Thoracic aorta (tissue), 2 donors: ENCODE data around the gene TESK1. TPM values are rescaled to one million over a fixed set of nuclear protein-coding genes. Genes with fewer than 3 reads are reported as not detected.
A peak's percentile ranks its signal among the peaks of the same experiment; 100 is the strongest.
"Not testable (repeated sequence)": the region's sequence is repeated elsewhere in the genome, so short reads cannot be mapped to it uniquely, and the experiment has no call there.

Experiments
- ATAC-seq: fragments of 150-250 bp; one replicate; pipeline ENCODE4 v1.8.0; 2017; ENCODE audit warnings: low read depth; ENCODE audit not compliant: insufficient number of reproducible peaks, low FRiP score
- DNase-seq: peaks from one replicate; pipeline ENCODE4 v3.0.0-alpha.2; 2020; ENCODE audit warnings: low spot score
- H3K27ac ChIP-seq, 2 donors: fragments of 200-600 bp; sonication (generic); 1 replicate in 1 of 2; 2 replicates in 1 of 2; pipeline ENCODE4 v1.5.1; 2016; ENCODE audit warnings: mild to moderate bottlenecking in 2 of 2, moderate library complexity in 2 of 2
- H3K27me3 ChIP-seq: fragments of 200-600 bp; sonication (generic); replicated peaks from 2 replicates; pipeline ENCODE4 v1.6.0; 2016; ENCODE audit warnings: mild to moderate bottlenecking; ENCODE audit not compliant: insufficient read depth
- H3K36me3 ChIP-seq: fragments of 200-600 bp; sonication (generic); one replicate; pipeline ENCODE4 v1.5.1; 2016
- H3K4me1 ChIP-seq, 2 donors: fragments of 200-600 bp; sonication (generic); 1 replicate in 1 of 2; 2 replicates in 1 of 2; pipeline versions ENCODE4 v1.5.1 to v1.6.0; 2016; ENCODE audit warnings: low read depth in 2 of 2, mild to moderate bottlenecking in 1 of 2; ENCODE audit not compliant: control insufficient read depth in 1 of 2
- H3K4me3 ChIP-seq: fragments of 200-600 bp; sonication (generic); 2 replicates; pipeline ENCODE4 v1.5.1; 2016; ENCODE audit warnings: mild to moderate bottlenecking
- H3K9me3 ChIP-seq: fragments of 200-600 bp; sonication (generic); 2 replicates; pipeline ENCODE4 v1.5.1; 2016
- total RNA-seq, 2 donors: library from RNA; depleted of rRNA; stranded (reverse); fragments of >200 nt; gene quantifications; one replicate each; pipeline versions ENCODE4 v1.1.0 to v1.2.3, GENCODE V29; 2016
- TF ChIP-seq, protein P1 (sequence below): fragments of 200-600 bp; sonication (generic); IDR thresholded peaks from one replicate; pipeline ENCODE4 v1.5.1; 2019; ENCODE audit warnings: antibody characterized with exemption

TESK1 gene
- total RNA-seq, 2 donors from 2014 or later = 64.5 to 69.9 TPM

DNA sequence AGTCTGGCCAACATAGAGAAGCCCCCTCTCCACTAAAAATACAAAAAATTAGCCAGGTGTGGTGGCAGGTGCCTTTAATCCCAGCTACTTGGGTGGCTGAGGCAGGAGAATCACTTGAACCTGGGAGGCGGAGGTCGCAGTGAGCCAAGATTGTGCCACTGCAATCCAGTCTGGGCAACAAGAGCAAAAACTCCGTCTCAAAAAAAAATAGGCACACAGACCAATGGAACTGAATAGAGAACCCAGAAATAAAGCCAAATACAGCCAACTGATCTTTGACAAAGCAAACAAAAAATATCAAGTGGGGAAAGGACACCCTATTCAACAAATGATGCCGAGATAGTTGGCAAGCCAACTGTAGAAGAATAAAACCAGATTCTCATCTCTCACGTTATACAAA lies 16.6 kb upstream of the TESK1 start:
- not testable (repeated sequence) for ATAC-seq, H3K36me3 ChIP-seq, H3K27ac ChIP-seq, H3K4me1 ChIP-seq, H3K4me3 ChIP-seq, H3K27me3 ChIP-seq, DNase-seq
- H3K9me3 ChIP-seq = peaks cover 18% of the 10 kb centered on the region

DNA sequence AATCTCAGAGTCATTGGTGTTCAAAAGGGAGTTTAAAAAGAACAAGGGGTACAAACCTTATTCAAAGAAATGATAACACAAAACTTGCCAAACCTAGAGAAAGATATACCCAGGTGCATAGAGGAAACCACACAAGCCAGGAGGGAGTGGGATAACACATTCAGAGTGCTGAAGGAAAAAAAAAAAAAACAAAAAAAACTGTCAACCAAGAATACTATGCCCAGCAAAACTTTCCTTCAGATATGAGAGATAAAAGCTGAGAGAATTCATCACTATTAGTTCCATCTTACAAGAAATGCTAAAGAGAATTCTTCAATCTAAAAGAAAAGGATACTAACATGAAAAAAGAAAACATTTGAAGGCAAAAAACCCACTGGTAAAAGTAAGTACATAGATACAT lies 11.5 kb upstream of the TESK1 start:
- Histone ChIP-seq H3K27me3 (no peaks in the 10 kb centered on the region), H3K27ac (no peak overlapping the region), H3K36me3 (no peaks in the 10 kb centered on the region), H3K9me3 (peaks cover 20% of the 10 kb centered on the region), H3K4me1 (peaks cover under 1 to 7% of the 10 kb centered on the region in 2 donors), H3K4me3 (no peak overlapping the region)
- DNase-seq = no peak
- TF ChIP-seq, protein P1, sequence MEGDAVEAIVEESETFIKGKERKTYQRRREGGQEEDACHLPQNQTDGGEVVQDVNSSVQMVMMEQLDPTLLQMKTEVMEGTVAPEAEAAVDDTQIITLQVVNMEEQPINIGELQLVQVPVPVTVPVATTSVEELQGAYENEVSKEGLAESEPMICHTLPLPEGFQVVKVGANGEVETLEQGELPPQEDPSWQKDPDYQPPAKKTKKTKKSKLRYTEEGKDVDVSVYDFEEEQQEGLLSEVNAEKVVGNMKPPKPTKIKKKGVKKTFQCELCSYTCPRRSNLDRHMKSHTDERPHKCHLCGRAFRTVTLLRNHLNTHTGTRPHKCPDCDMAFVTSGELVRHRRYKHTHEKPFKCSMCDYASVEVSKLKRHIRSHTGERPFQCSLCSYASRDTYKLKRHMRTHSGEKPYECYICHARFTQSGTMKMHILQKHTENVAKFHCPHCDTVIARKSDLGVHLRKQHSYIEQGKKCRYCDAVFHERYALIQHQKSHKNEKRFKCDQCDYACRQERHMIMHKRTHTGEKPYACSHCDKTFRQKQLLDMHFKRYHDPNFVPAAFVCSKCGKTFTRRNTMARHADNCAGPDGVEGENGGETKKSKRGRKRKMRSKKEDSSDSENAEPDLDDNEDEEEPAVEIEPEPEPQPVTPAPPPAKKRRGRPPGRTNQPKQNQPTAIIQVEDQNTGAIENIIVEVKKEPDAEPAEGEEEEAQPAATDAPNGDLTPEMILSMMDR = no peak
- ATAC-seq = no peak

DNA sequence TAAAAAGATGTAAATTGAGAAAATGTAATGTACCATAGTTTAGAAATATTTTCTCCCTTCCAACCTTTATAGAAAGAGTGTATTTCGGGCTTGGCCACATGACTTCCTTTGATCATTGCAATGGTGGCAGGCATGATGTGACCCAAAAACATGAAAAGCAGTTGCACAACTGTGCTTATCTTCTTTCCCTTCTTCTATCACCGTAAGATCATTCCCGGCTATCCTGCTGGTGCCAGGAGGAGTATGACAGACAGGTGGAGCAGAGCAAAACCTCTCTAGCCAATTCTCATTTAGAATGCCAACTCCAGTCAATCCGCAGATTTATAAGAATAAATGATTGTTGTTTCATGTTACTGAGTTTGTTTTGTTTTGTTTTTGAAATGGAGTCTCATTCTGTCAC lies 10.6 kb upstream of the TESK1 start:
- no peaks in the 10 kb centered on the region for H3K27me3 ChIP-seq
- DNase-seq (no peak), ATAC-seq (no peak)
- H3K4me3 ChIP-seq = no peak overlapping the region
- H3K9me3 ChIP-seq = peaks cover 20% of the 10 kb centered on the region
- H3K27ac ChIP-seq = no peak overlapping the region
- TF ChIP-seq, protein P1 = no peak
- no peaks in the 10 kb centered on the region for H3K36me3 ChIP-seq
- H3K4me1 ChIP-seq = peaks cover 6 to 16% of the 10 kb centered on the region in 2 donors

DNA sequence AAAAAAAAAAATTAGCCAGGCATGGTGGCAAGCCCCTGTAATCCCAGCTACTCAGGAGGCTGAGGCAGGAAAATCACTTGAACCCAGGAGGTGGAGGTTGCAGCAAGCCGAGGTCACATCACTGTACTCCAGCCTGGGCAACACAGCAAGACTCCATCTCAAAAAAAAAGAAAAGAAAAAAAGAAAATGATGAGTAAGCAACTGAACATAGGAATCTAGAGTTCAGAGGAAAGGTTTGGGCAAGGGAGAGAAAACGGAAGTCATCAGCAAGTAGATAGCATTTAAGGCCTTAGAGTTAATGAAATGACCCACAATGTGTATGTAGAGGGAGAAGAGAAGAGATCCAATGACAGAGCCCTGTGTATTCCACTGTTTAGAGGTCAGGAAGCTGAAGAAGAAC lies 8.2 kb upstream of the TESK1 start:
- not testable (repeated sequence) for ATAC-seq, H3K4me3 ChIP-seq, H3K27me3 ChIP-seq, H3K36me3 ChIP-seq, H3K27ac ChIP-seq, DNase-seq
- Histone ChIP-seq H3K9me3 (peaks cover 20% of the 10 kb centered on the region), H3K4me1 (peaks cover 6 to 30% of the 10 kb centered on the region in 2 donors)

DNA sequence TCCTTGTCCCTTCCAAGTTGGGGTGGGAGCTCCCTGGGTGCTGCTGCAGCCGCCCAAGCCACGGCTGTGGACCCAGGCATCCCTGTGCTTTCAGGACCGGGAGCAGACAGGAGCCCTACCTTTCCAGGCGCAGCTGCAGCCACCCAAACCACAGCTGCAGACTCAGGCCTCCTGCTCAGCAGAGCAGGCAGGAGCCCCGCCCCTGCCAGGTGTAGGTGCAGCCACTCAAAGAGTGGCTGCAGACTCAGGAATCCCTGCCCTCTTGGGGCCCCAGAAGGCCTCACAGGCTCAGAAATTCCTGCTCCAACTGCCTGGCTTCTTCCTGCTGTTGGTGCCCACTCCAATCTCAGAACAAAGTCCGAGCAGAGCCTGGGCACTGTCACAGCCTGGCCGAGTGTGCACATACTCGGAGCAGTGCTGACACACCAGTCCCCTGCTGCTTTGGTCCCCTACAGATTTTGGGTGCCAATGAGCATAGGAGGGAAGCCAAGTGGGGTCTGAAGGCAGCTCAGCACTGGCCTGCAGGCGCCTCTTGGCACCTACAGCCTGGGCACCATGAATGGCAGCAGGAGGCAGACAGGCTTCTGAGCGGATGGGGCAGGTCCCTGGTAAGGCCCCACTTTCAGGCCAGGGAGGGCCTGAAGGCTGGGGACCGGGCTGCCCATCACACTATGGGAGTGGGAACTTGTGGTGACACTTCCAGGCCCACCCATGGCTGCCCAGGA lies 6.0 kb upstream of the TESK1 start:
- ATAC-seq (no peak), DNase-seq (no peak)
- TF ChIP-seq, protein P1 = no peak
- Histone ChIP-seq H3K9me3 (peaks cover 5% of the 10 kb centered on the region), H3K27ac (peak overlapping the region in 1 of 2 donors; percentile 5), H3K4me1 (peaks cover 14 to 40% of the 10 kb centered on the region in 2 donors), H3K36me3 (no peaks in the 10 kb centered on the region), H3K27me3 (no peaks in the 10 kb centered on the region), H3K4me3 (no peak overlapping the region)

DNA sequence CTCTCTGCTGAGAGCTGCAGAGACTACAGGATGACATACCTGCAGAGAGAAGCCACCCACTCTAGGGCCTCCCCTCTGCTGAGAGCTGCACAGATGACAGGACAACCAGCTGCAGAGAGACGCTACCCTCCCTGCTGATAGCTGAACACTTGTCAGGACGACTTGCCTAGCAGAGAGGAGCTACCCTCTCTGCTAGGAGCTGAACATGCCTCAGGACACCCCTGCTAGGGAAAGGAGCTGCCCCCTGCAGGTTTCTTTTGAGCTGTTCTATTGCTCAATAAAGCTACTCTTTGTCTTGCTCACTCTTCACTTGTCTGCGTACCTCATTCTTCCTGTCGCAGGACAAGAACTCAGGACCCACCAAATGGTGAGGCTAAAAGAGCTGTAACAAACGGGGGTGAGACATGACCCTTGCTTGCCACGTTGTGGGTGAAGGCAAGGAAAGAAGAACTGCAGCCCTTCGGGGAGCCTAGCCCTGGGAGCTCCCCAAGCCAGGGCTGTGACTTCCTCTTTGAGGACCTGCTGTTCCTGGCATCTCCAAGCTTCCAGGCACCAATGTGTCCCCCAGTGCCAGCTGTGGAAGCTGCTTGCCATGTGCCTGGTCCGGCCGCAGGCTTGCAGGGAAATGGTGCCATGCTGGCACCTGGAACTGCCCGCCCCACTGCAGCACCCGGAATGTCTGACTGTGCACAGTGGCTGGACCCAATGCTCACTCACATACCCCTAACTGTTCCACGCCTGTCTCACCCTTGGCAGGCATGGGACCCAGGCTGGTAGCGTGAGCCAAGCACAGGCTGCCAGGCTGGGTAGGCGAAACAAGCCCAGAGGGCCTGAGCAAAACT lies 5.1 kb upstream of the TESK1 start:
- Histone ChIP-seq H3K4me3 (no peak overlapping the region), H3K4me1 (peaks cover 14 to 40% of the 10 kb centered on the region in 2 donors), H3K27me3 (no peaks in the 10 kb centered on the region), H3K27ac (peak overlapping the region; percentile 38 to 51), H3K36me3 (no peaks in the 10 kb centered on the region), H3K9me3 (no peaks in the 10 kb centered on the region)
- DNase-seq (no peak), ATAC-seq (no peak)
- TF ChIP-seq, protein P1 = no peak
